GM18951 (cell line): Measurements from ENCODE around the gene ZMIZ1.

ENCODE experiments used
- POLR2A ChIP-seq: IDR thresholded peaks from 4 replicates; pipeline ENCODE4 v1.6.1; 2011; ENCODE audit warnings: mild to moderate bottlenecking; ENCODE audit not compliant: insufficient read length, insufficient read depth; ENCODE audit errors: extremely low read depth
- in situ Hi-C: fragments of 300-500 bp; cut with MboI; formaldehyde crosslinking; loops from one replicate; pipeline ENCODE4 v1.12.0; 2022; ENCODE audit warnings: low sequenced_read_pairs, mixed read lengths, inconsistent platforms; ENCODE audit not compliant: unreplicated experiment

Gene ZMIZ1

DNA sequence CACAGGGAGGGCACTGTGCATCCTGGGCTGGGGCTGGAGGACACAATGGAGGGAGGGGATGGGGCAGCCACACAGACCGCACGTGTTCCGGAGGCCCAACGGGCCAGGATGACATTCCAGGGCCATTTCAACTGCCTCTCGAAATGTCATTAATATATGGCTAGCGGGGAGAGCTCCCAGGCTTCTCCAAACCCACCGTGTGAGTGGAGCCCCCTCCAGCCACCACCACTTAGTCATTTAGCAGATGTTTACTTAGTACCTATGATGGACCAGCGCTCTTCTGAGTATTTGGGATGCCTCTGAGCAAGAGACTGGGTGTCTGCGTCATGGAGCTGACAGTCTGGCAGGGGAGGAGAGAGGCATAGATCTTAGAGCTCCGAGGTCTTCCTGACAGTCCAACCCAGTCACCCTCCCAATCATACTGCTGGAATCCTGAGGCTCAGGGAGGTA lies 107.3 kb downstream of the ZMIZ1 start:
- no peak for TF ChIP-seq POLR2A
- in situ Hi-C loops, result loop anchor here (25.0 kb wide), 2 partner anchors 214 to 1139 kb away; partner anchors contain the start of genes POLR3A and RPS24

DNA sequence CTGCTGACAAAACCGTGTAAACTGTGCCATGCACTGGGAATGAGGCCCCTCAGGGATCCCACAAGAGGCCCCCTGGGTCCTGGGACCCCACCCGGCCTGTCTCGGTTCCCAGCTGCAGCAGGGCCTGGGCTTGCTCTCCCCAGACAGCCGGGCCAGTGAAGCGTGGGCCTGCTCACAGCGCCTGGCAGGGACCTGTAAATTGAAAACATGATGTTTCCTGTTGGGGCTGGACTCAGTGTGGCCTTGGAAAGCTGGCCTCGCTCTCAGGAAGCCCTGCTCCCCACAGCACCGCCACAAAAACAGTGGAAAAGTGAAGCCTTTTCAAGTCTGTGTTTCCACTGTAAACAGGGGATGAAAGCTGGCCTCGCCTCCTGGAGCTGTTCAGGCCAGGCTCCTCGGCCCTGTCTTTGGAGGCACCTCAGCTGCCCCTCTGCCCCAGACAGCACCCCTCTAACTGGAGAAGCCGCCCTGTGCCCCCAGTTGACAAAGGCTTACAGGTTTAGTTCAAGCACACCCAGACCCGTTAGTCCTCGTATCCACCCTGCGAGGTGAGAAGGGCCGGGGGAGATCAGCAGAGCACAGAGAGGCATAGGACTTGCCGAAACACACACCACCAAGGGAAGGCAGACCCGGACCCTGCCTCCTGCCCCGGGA lies 108.3 kb downstream of the ZMIZ1 start:
- TF ChIP-seq POLR2A, result no peak
- in situ Hi-C loops, result loop anchor here (25.0 kb wide), 2 partner anchors 215 to 1140 kb away; partner anchors contain the start of genes POLR3A and RPS24

DNA sequence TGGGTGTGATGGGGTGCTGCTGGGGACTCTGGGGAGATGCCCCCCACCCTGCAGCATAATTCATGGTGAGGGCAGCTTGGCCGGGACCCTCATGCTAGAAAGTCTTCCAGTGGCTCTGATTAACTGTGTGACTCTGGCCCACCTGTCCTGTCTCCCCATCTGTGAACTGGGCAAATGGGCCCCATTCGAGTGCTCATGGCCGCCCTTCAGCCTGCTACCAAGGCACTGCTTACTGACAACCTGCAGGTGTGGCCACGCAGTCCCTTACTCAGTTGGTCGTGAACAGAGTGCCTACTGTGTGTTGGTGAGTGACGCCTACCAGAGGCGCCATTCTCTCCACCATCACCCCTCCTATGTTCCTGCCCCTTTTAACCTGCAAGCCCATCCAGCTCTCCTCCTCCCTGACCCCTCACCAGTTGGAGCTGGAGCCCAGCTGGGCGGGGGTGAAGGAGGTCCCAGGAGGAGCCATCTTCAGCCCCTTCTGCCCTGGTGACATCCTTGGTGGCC lies 109.4 kb downstream of the ZMIZ1 start:
- TF ChIP-seq POLR2A, result no peak
- in situ Hi-C loops, result loop anchor here (25.0 kb wide), 2 partner anchors 216 to 1141 kb away; partner anchors contain the start of genes POLR3A and RPS24

- TF ChIP-seq POLR2A, result no peak
- in situ Hi-C loops, result loop anchor here (25.0 kb wide), 2 partner anchors 216 to 1141 kb away; partner anchors contain the start of genes POLR3A and RPS24
These were observed 109.9 kb downstream of the ZMIZ1 start for GRCh38 chr10:79178614-79179163.

GRCh38 chr10:79179164-79179956 lies 110.6 kb downstream of the ZMIZ1 start:
- TF ChIP-seq POLR2A, result no peak
- in situ Hi-C loops, result loop anchor here (25.0 kb wide), 2 partner anchors 217 to 1142 kb away; partner anchors contain the start of genes POLR3A and RPS24

DNA sequence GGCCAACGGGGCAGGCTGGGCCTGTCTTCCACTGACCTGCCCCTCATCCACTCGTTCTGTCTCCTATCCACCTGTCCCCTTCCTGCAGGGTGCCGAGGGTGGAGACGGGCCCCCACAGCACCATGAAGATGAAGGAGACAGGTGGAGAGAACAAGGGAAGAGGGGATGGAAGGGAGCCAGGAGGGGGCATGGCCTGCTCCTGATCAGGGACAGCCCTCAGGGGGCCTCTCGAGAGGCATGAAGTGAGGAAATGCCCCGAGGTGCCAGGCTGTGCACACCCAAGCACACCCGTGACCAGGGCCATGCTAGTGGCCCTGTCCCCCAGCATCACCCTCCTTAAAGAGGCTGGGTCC lies 111.2 kb downstream of the ZMIZ1 start:
- no peak for TF ChIP-seq POLR2A
- in situ Hi-C loops, result loop anchor here (25.0 kb wide), 2 partner anchors 218 to 1143 kb away; partner anchors contain the start of genes POLR3A and RPS24

- in situ Hi-C loops, result loop anchor here (25.0 kb wide), 2 partner anchors 218 to 1143 kb away; partner anchors contain the start of genes POLR3A and RPS24
These were observed 111.9 kb downstream of the ZMIZ1 start for GRCh38 chr10:79180414-79181221.

DNA sequence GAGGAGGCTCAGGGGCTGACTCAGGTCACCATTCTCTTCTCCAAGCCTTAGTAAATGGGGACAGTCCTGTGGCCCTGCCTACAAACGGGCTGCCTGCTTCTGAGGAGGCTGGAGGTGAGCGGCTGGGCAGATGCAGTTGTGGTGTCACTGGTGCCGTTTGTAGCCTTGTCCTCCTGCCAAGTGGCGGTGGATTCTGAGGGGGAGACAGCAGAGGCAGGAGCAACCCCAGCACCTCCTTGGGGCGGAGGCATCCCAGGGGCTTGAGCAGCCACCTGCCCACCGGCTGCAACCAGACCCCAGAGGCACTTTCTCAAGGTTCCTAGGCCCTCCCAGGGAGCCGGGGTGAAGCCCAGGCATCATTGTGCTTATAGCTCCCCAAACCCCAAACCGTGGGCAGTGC lies 112.5 kb downstream of the ZMIZ1 start:
- TF ChIP-seq POLR2A, result no peak
- in situ Hi-C loops, result loop anchor here (25.0 kb wide), 2 partner anchors 219 to 1144 kb away; partner anchors contain the start of genes POLR3A and RPS24

More at GRCh38 chr10:79180414-79181221, 111.9 kb downstream of the ZMIZ1 start:
- no peak for TF ChIP-seq POLR2A

DNA sequence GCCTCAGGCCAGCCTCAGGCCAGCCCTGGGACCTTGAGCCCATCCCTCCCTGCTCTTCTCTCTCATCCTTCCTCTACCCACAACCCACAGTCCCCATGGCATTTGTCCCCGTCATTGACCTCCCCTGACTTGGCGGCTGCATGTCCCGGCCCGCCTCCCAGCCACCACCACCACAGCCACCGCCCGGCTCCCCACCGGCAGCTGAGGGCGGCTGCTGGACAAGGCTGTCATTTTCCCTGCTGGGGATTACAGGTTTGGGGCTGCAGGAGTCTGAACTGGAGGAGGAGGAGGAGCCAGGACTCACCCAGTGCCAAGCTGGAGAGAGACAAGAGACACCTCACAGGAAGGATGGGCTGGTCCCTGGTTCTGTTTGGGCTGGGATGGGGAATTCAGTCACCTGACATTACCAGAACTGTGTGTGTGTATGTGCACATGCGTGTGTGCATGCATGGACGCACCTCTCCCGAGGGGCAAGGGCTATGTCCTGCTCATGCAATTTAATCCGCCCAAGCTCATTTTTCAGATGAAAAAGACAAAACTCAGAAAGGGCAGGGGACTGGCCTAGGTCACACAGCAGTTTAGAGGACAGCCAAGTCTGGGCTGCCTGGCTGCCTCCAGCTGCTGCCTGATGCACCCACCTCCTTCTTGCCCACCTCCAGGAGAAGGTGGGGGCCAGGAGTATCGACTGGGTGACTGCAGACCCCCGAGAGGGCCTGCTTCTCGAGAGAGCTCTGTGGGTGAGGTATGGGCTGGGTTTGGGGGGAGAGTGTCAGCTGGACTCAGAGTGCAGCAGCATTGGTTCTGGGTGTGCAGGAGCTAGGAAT lies 113.1 kb downstream of the ZMIZ1 start:
- in situ Hi-C loops, result loop anchor here (25.0 kb wide), 2 partner anchors 220 to 1145 kb away; partner anchors contain the start of genes POLR3A and RPS24
- TF ChIP-seq POLR2A, result no peak

DNA sequence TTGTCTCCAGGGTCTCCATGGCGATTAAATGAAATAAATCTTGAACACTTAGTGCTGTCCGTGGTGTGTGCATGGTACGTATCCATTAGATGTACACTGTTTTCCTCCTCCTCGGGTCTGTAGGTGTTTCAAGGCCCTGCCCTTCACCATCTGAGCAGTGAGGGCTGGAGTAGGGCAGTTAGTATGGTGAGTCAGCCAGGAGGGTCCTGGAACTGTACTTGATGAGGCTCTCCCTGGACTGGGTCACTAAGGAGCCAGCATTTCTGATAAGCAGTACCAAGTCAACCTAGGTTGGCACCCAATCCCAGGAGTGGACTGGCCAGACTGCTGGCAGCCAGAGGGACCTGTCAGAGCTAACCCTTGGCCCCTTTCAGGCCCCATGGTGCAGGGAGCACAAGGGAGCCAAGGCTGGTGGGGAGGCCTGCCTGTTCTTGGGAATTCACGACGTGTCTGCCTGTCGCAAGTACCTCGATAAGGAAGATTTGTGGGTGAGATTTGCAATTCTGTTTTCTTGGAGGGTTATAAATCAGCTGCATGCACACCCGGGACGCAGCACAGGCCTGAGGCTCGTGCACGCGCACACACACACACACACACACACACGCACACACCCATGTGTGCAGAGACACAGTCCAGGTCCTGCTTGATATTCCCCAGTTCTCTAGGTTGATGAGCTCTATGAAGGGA lies 114.2 kb downstream of the ZMIZ1 start:
- in situ Hi-C loops, result loop anchor here (25.0 kb wide), 2 partner anchors 221 to 1146 kb away; partner anchors contain the start of genes POLR3A and RPS24
- no peak for TF ChIP-seq POLR2A

- in situ Hi-C loops, result loop anchor here (25.0 kb wide), 2 partner anchors 221 to 1146 kb away; partner anchors contain the start of genes POLR3A and RPS24
- no peak for TF ChIP-seq POLR2A
These were observed 114.7 kb downstream of the ZMIZ1 start for GRCh38 chr10:79183468-79183865.

DNA sequence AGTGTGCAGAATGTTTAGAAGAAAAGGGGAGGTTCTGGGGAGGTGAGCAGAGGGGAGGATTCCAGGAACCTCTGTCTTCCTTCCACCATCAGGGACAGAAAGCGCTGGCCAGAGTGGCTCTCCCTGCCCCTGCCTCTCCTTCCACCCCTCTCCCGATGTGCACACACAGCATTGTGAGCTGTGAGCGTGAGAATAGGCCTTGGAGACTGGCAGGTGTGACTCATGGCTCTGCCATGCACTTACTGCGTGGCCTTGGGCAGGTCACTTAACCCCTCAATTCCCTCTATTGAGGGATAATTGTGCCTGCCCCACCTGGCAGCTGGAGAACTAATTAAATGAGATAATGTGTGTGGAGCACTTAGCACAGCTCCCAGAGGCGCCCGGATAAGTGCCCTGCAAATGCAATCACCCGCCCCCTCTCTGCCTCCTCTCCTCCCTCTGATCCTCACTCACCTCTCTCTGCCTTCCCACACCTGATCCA lies 115.4 kb downstream of the ZMIZ1 start:
- no peak for TF ChIP-seq POLR2A
- in situ Hi-C loops, result loop anchor here (25.0 kb wide), 2 partner anchors 222 to 1147 kb away; partner anchors contain the start of genes POLR3A and RPS24
